Gastroesophageal sphincter (tissue), 3 donors: ENCODE data around the gene RPRD2.

ENCODE experiments used
- CTCF ChIP-seq, 4 experiments: fragments of 200-600 bp in 2 of 4; fragments of 450-650 bp in 2 of 4; sonication (generic) in 1 of 4; IDR thresholded peaks; one replicate each; pipeline ENCODE4 v1.5.1; 2017 to 2019; ENCODE audit warnings: antibody characterized with exemption in 4 of 4, mild to moderate bottlenecking in 2 of 4, moderate library complexity in 2 of 4
- EP300 ChIP-seq: sonication (generic); formaldehyde crosslinking; IDR thresholded peaks from one replicate; pipeline ENCODE4 v1.6.1; 2017; ENCODE audit warnings: antibody characterized with exemption, mild to moderate bottlenecking

- TF ChIP-seq CTCF (IDR thresholded peaks at IDR 0.05) (no peak), EP300 (no peak)
Observed at GRCh38 chr1:150477733-150478132, 113.8 kb downstream of the RPRD2 start.
